RWPE2 (cell line): ENCODE data around the gene DSG4.
A peak's percentile ranks its signal among the peaks of the same experiment; 100 is the strongest.

ENCODE experiments used
- ATAC-seq: fragments of 200-7000 bp; cut with Tn5 transposase; 3 replicates; pipeline ENCODE4 v1.9.1; 2021; ENCODE audit warnings: low read depth
- DNase-seq: peaks from one replicate; pipeline ENCODE4 v3.0.0-alpha.2; 2020; ENCODE audit warnings: low spot score
- H3K27ac ChIP-seq: fragments of 450-650 bp; 2 replicates; pipeline ENCODE4 v1.5.1; 2017; ENCODE audit warnings: mild to moderate bottlenecking; ENCODE audit not compliant: poor library complexity, severe bottlenecking
- H3K27me3 ChIP-seq: fragments of 250-450 bp; sonication (Bioruptor Pico); 2 replicates; pipeline ENCODE4 v1.5.1; 2021; ENCODE audit warnings: mild to moderate bottlenecking, moderate library complexity; ENCODE audit not compliant: insufficient read depth, poor library complexity, severe bottlenecking
- H3K36me3 ChIP-seq: fragments of 250-450 bp; sonication (Bioruptor Pico); 2 replicates; pipeline ENCODE4 v1.5.1; 2020; ENCODE audit warnings: low read depth, mild to moderate bottlenecking, moderate library complexity
- H3K4me1 ChIP-seq: fragments of 250-450 bp; sonication (Bioruptor Pico); 2 replicates; pipeline ENCODE4 v1.5.1; 2021; ENCODE audit warnings: mild to moderate bottlenecking, moderate library complexity; ENCODE audit not compliant: insufficient read depth, poor library complexity, severe bottlenecking
- H3K4me3 ChIP-seq: fragments of 250-450 bp; sonication (Bioruptor Pico); 2 replicates; pipeline ENCODE4 v1.5.1; 2021; ENCODE audit warnings: mild to moderate bottlenecking, moderate library complexity; ENCODE audit not compliant: severe bottlenecking
- H3K9me3 ChIP-seq: fragments of 250-450 bp; sonication (Bioruptor Pico); 2 replicates; pipeline ENCODE4 v1.5.1; 2021; ENCODE audit warnings: mild to moderate bottlenecking, moderate library complexity; ENCODE audit not compliant: severe bottlenecking
- CTCF ChIP-seq: fragments of 450-650 bp; IDR thresholded peaks from one replicate; pipeline ENCODE4 v1.5.1; 2017; ENCODE audit warnings: mild to moderate bottlenecking, moderate library complexity; ENCODE audit not compliant: poor library complexity, severe bottlenecking

The DSG4 gene

DNA sequence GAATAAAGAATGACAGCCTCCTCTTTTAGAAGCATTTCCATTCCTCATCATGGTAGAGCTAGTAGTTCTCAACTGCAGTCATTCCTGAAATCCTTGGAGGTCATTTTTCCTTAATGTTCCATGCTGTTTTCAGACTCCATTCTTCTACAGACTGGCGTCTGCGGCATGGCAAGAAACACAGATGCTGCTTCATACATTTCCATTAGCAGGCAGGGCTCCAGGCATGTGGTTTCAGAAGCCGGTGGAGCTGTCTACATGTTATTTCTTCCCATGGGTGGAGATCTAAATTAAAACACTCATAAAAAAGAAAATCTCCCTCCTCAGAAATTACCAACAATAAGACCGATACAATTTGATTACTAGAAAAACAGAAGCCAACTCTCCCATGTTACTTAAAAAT is 64.9 kb downstream of the DSG4 start:
- no peaks in the 10 kb centered on the region for H3K27me3 ChIP-seq
- no peaks in the 10 kb centered on the region for H3K36me3 ChIP-seq
- DNase-seq (no peak), ATAC-seq (no peak)
- H3K27ac ChIP-seq: no peak overlapping the region
- H3K4me3 ChIP-seq: no peak overlapping the region
- TF ChIP-seq CTCF: no peak
- H3K4me1 ChIP-seq: no peaks in the 10 kb centered on the region
- no peaks in the 10 kb centered on the region for H3K9me3 ChIP-seq

DNA sequence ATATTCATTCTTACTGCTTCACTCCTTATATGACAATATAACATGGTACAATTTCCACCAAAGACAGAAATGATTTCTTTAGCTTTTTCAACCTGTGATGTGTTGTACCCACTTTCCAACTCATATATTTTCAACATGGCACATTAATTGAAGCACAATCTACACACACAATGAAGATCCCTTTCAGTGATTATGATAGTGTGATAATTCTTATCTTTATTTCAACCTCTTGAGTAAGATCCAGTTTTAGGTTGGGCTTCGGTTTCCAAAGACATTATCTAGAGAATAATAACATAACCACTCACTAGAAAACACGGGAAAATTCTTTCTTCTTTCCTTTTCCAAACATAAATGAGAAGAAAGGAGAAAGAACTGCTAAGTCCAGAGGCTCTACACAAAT is 67.6 kb downstream of the DSG4 start:
- ATAC-seq: no peak

DNA sequence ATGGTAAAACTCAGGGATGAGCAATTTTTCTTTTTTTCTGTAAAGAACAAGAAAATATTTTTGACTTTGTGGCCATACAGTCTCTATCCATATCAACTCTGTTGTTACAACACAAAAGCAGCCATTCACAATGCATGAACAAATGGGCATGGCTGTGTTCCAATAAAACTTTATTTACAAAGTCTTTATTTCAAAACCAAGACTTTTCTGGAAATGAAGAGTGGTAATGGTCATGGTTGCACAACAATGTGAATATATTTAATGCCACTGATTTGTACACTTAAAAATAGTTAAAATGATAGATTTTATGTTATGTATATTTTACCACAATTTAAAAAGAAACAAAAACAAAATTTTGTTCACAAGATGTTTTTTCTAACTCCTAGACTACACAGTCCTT is 69.3 kb downstream of the DSG4 start:
- DNase-seq: no peak
- Histone ChIP-seq H3K9me3 (no peaks in the 10 kb centered on the region), H3K4me3 (no peak overlapping the region), H3K27me3 (no peaks in the 10 kb centered on the region), H3K4me1 (peaks cover 27% of the 10 kb centered on the region), H3K36me3 (peaks cover 6% of the 10 kb centered on the region; the same call in 1 of the 2 replicates), H3K27ac (no peak overlapping the region)
- TF ChIP-seq CTCF: no peak
- ATAC-seq: no peak

More for the DNA sequence above, 67.6 kb downstream of the DSG4 start:
- Histone ChIP-seq H3K36me3 (no peaks in the 10 kb centered on the region), H3K27ac (no peak overlapping the region), H3K4me1 (peaks cover 9% of the 10 kb centered on the region), H3K9me3 (no peaks in the 10 kb centered on the region), H3K27me3 (no peaks in the 10 kb centered on the region), H3K4me3 (no peak overlapping the region)
- no peak for DNase-seq
- no peak for TF ChIP-seq CTCF

DNA sequence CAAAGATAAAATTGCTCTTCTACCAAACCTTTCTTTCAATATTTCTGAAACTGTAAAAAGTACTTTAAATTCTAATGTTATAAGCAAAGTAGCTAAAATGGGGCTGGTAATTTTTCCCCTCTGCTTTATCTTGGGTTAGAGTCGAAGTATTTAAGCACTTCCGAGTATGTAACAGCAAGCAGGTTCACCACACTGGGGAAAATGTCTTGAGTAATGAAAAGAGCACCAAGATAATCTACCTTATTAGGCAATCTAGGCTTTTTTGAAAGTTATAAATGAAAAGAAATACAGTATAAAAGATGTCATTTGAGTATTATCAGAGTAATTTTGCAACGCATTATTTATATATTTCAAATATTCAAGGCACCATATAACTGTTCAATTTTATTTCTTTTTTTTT is 70.3 kb downstream of the DSG4 start:
- H3K36me3 ChIP-seq: peaks cover 6% of the 10 kb centered on the region; the same call in 1 of the 2 replicates
- TF ChIP-seq CTCF: no peak

DNA sequence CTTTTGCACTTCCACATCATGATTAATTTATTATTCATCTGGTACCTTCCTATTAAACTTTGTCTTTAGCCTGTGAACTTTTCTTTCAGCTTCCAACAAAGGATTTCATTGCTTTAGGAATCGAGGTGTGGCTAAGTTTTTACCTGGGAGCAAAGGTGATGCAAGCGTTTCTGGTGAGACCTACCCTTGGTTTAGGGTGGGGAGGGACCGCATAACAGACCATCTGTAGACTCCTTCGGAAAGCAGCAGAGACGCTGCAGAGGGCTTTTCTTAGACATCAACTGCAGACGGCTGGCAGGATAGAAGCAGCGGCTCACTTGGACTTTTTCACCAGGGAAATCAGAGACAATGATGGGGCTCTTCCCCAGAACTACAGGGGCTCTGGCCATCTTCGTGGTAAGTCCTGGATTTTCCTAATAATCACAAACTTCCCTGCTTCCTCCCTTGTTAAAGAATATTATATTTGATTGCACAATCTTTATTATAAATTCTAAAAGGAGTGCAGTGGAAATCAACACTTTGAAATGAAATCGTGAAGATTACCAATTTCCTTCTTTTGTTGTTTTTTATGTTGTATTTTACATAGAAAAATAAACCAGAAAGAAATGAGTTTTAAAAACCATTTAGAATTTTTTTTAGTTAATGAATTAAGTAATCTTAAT is 71.1 kb downstream of the DSG4 start, which contains the start of gene DSG3:
Gene DSG3, plus strand, starts transcription at position 212 of the 662 bp plus-strand sequence. Its CDS starts 137 bp downstream, at position 349.
- Histone ChIP-seq H3K4me3 (peak within 1 kb of the TSS; percentile 40), H3K36me3 (peaks cover 7% of the 10 kb centered on the region; the same call in 1 of the 2 replicates), H3K4me1 (peaks cover 42% of the 10 kb centered on the region), H3K27me3 (no peaks in the 10 kb centered on the region), H3K9me3 (no peaks in the 10 kb centered on the region), H3K27ac (peak within 1 kb of the TSS; percentile 99)
- peak; percentile 72 for DNase-seq
- peak; percentile 87 for ATAC-seq
- TF ChIP-seq CTCF: no peak

More for the DNA sequence above, 70.3 kb downstream of the DSG4 start:
- ATAC-seq (no peak), DNase-seq (no peak)
- peaks cover 36% of the 10 kb centered on the region for H3K4me1 ChIP-seq
- H3K9me3 ChIP-seq: no peaks in the 10 kb centered on the region
- H3K27ac ChIP-seq: peak overlapping the region; percentile 99
- no peak overlapping the region for H3K4me3 ChIP-seq
- H3K27me3 ChIP-seq: no peaks in the 10 kb centered on the region
